VCaP (cell line): ENCODE results near the gene NEU1.

Experiments used
- H3K27ac ChIP-seq: fragments of 450-650 bp; 2 replicates; pipeline ENCODE4 v1.5.1; 2017
- TF ChIP-seq, protein P1 (sequence below): fragments of 450-650 bp; conservative IDR thresholded peaks from 2 replicates; pipeline ENCODE4 v1.5.1; 2017; ENCODE audit warnings: mild to moderate bottlenecking, moderate library complexity

NEU1 gene

DNA sequence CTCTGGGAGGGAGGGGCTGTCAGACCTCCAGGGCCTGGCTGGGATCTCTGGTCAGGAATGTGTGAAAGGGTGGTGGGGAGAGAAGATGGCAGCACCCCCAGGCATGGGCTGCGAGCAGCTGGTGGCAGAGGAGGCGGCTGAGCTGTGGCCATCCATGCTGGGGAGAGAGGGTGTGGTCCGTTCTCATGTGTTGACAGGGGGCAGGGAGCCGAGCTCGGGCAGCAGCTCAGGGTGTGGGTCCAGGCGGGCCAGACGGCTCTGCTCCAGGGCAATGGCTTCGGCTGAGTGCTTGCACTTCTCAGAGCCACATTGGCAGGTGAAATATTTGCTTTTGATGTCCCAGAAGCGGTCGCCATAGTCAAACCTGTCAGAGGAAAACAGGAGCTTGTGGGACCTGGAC lies 17.3 kb upstream of the NEU1 start:
- TF ChIP-seq, protein P1, sequence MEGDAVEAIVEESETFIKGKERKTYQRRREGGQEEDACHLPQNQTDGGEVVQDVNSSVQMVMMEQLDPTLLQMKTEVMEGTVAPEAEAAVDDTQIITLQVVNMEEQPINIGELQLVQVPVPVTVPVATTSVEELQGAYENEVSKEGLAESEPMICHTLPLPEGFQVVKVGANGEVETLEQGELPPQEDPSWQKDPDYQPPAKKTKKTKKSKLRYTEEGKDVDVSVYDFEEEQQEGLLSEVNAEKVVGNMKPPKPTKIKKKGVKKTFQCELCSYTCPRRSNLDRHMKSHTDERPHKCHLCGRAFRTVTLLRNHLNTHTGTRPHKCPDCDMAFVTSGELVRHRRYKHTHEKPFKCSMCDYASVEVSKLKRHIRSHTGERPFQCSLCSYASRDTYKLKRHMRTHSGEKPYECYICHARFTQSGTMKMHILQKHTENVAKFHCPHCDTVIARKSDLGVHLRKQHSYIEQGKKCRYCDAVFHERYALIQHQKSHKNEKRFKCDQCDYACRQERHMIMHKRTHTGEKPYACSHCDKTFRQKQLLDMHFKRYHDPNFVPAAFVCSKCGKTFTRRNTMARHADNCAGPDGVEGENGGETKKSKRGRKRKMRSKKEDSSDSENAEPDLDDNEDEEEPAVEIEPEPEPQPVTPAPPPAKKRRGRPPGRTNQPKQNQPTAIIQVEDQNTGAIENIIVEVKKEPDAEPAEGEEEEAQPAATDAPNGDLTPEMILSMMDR: no peak

DNA sequence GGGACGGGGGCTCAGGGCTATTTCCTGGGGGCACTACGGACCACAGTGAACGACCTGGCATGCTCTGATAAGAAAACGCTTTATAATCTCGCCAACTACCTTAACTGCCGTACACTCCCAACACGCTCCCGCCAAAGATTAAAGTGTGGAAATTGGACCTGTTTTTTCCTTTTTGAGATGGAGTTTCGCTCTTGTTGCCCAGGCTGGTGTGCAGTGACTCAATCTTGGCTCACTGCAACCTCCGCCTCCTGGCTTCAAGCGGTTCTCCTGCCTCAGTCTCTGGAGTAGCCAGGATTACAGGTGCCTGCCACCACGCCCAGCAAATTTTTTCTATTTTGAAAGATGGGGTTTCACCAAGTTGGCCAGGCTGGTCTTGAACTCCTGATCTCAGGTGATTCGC lies 16.5 kb upstream of the NEU1 start:
- peak overlapping the region; percentile 99 for H3K27ac ChIP-seq
- TF ChIP-seq, protein P1: no peak

More for the DNA sequence above, 17.3 kb upstream of the NEU1 start:
- H3K27ac ChIP-seq: peak overlapping the region; percentile 99; the same call in 1 of the 2 replicates

DNA sequence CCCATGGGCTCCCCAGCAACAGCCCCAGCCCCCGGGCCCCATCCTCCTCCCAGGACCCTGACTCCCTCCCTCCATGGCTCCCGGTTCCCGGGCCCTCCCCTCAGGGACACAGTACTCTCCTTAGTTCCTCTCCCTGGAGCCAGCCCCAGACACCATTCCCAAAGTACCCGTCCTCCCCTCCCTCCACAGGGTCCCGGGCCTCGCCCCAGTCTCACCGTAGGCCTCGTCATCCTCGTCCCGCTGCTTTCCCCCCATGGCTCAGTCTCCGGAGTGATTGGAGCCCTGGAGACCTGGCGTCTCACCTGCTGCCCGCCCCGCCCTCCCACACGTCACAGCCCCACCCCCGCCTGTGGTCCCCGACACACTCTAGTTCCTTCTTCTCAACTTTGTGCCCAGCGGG lies 16.1 kb upstream of the NEU1 start, which contains the start of gene SLC44A4:
Gene SLC44A4 (minus strand): TSS at position 272 of the 400 bp plus-strand sequence. CDS start 17 bp downstream, at position 255.
- TF ChIP-seq, protein P1: no peak
- H3K27ac ChIP-seq: peak within 1 kb of the TSS; percentile 99

DNA sequence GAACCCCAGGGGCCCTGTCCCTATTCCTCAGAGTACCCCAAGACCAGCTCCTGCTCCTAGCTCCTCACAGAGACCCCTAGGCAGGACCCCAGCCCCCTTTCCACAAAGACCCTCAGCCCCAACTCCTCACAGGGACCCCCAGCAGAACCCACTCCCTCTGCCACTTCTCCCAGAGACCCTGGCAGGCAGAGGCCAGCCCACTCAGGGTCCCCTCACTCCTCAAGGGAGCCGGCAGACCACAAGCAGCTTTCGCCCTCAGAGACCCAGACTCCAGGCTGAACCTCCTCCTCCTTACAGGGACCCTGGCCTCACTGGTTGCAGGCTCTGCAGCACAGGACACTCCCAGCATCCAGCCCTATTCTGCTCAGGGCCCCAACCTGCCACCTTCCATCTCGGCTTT lies 15.6 kb upstream of the NEU1 start:
- TF ChIP-seq, protein P1: no peak
- peak overlapping the region; percentile 99 for H3K27ac ChIP-seq

DNA sequence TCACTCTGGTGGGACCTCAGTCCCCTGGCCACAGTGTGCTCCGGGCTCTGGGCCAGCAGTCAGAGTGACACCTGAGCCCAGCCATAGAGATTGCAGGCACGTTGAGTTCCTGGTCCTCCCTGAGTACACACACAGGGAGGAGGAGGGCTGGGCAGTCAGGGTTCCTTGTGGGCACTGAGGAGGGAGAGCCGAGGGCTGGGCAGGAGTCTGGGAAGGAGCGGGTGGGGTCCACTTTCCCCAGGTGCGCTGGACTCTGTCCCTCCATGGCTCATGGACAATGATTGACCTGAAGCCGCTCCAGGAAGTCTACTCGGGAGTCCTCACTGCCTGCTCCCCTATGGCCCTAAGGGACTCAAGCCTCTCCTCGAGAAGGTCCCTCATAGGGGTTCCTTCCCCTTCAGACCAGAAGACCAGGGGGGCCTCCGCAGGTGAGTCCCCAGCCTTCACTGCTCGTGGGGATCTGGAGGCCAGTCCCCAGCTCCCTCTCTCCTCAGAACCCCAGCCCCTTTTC lies 15.1 kb upstream of the NEU1 start:
- H3K27ac ChIP-seq: peak overlapping the region; percentile 99
- TF ChIP-seq, protein P1: no peak

DNA sequence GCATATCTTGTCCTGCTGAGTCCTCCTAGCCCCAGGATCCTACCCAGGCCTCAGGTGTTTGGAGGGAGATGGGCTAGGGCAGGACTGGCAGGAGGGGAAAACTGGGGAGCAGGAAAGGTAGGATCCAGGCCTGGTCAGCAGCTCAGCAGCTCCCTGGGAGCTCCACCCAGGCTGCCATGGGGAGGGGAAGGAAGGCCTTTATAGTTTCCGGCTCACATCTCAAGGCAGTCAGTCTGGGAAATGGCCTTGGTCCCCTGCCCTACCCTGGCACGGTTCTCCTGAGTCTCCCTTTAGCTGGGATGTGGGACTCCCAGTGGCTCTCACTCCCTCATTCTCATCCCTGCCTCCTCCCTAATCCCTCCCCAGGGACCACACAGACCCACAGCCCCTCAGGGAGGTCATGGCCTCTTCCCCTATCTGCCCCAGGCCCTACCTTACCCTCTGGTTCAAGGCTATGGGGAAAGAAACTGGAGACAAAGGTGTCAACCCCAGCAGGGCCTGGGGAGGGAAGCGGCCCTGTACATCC lies 14.6 kb upstream of the NEU1 start:
- TF ChIP-seq, protein P1: no peak
- H3K27ac ChIP-seq: peak overlapping the region; percentile 99

DNA sequence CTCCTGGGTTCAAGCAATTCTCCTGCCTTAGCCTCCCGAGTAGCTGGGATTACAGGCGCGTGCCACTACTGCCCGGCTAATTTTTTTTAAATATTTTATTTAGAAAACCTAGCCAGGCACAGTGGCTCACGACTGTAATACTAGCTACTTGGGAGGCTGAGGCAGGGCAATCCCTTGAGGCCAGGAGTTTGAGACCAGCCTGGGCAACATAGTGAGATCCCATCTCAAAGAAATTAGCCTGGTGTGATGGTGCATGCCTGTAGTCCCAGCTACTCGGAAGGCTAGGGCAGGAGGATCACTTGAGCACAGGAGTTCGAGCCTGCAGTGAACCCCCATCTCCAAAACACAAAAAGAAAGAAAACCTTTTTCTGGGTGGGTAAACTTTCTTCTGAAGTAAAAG lies 13.7 kb upstream of the NEU1 start:
- H3K27ac ChIP-seq: peak overlapping the region; percentile 99
- TF ChIP-seq, protein P1: no peak
